Tibial nerve (tissue), 3 donors: Measurements from ENCODE around the gene FIG4.

ENCODE experiments used
- CTCF ChIP-seq, 5 experiments: fragments of 200-600 bp in 3 of 5; fragments of 450-650 bp in 2 of 5; sonication (generic) in 3 of 5; IDR thresholded peaks; one replicate each; pipeline ENCODE4 v1.5.1; 2016 to 2019; ENCODE audit warnings: antibody characterized with exemption in 5 of 5, mild to moderate bottlenecking in 3 of 5, moderate library complexity in 2 of 5
- POLR2A ChIP-seq, 2 donors: fragments of 450-650 bp; IDR thresholded peaks; one replicate each; pipeline ENCODE4 v1.6.1; 2017; ENCODE audit warnings: antibody characterized with exemption in 2 of 2, mild to moderate bottlenecking in 2 of 2, moderate library complexity in 2 of 2

- no peak for TF ChIP-seq CTCF (IDR thresholded peaks at IDR 0.05)
- no peak for TF ChIP-seq POLR2A (IDR thresholded peaks at IDR 0.05)
These were observed 47.0 kb upstream of the FIG4 start for GRCh38 chr6:109644131-109644530.
